B cell (primary cell): ENCODE data around the gene TBX1. TPM values are rescaled to one million over a fixed set of nuclear protein-coding genes. Genes with fewer than 3 reads are reported as not detected.

Experiments
- ATAC-seq: fragments of 200-7000 bp; cut with Tn5 transposase; one replicate; pipeline ENCODE4 v1.10.0; 2021; ENCODE audit warnings: low read depth, mild to moderate bottlenecking, moderate number of reproducible peaks, moderate library complexity
- CTCF ChIA-PET: fragments of 350-600 bp; sonication (Branson Sonifier 250); formaldehyde crosslinking; loops from one replicate; lab custom pipeline; 2021; ENCODE audit warnings: antibody characterized with exemption, inconsistent platforms; lab: Charles Lee
- POLR2A ChIA-PET: fragments of 350-600 bp; sonication (Branson Sonifier 250); formaldehyde crosslinking; loops from one replicate; lab custom pipeline; 2021; ENCODE audit warnings: antibody characterized with exemption; lab: Charles Lee
- DNase-seq: peaks from one replicate; pipeline ENCODE4 v3.0.0; 2013
- H2AFZ ChIP-seq: 2 replicates; pipeline ENCODE4 v1.6.1; 2012; ENCODE audit warnings: mild to moderate bottlenecking, low read depth, low read length; ENCODE audit not compliant: insufficient read depth, poor library complexity, severe bottlenecking
- H3K27ac ChIP-seq, 2 donors: 1 replicate in 1 of 2; 2 replicates in 1 of 2; pipeline ENCODE4 v1.5.1; 2012 to 2013; ENCODE audit warnings: low read length in 2 of 2, mild to moderate bottlenecking in 2 of 2, moderate library complexity in 1 of 2
- H3K27me3 ChIP-seq, 4 experiments: fragments of 200-600 bp in 1 of 4; sonication (generic) in 1 of 4; replicated peaks in 1 of 4; 1 replicate in 2 of 4; 2 replicates in 2 of 4; pipeline versions ENCODE4 v1.6.1 to v1.7.0; 2013 to 2016; ENCODE audit warnings: low read length in 3 of 4, mild to moderate bottlenecking in 2 of 4, mixed read lengths in 1 of 4, moderate library complexity in 1 of 4; ENCODE audit not compliant: insufficient read depth in 4 of 4, control insufficient read depth in 3 of 4; ENCODE audit errors: control extremely low read depth in 1 of 4
- H3K36me3 ChIP-seq, 2 experiments: replicated peaks in 1 of 2; 1 replicate in 1 of 2; 2 replicates in 1 of 2; pipeline versions ENCODE4 v1.6.1 to v1.7.1; 2013; ENCODE audit warnings: low read length in 1 of 2; ENCODE audit not compliant: insufficient read depth in 2 of 2, control insufficient read depth in 1 of 2; ENCODE audit errors: control extremely low read depth in 1 of 2, extremely low read depth in 1 of 2
- H3K4me1 ChIP-seq, 2 donors: fragments of 200-600 bp in 1 of 2; sonication (generic) in 1 of 2; 1 replicate in 1 of 2; 2 replicates in 1 of 2; pipeline versions ENCODE4 v1.5.1 to v1.6.1; 2013 to 2017; ENCODE audit warnings: low read length in 2 of 2; ENCODE audit not compliant: control insufficient read depth in 2 of 2, insufficient read depth in 2 of 2
- H3K4me2 ChIP-seq: replicated peaks from 2 replicates; pipeline ENCODE3; 2012; ENCODE audit warnings: mild to moderate bottlenecking, low read depth, low read length; ENCODE audit not compliant: poor library complexity, severe bottlenecking
- H3K4me3 ChIP-seq, 5 experiments: fragments of 200-600 bp in 1 of 5; sonication (generic) in 1 of 5; 1 replicate in 3 of 5; 2 replicates in 2 of 5; pipeline versions ENCODE4 v1.5.1 to v1.7.0; 2011 to 2016; ENCODE audit warnings: low read length in 4 of 5, mild to moderate bottlenecking in 4 of 5, low read depth in 2 of 5, control low read depth in 1 of 5, moderate library complexity in 1 of 5; ENCODE audit not compliant: insufficient read depth in 1 of 5; ENCODE audit errors: control extremely low read depth in 1 of 5, extremely low read depth in 1 of 5
- H3K79me2 ChIP-seq: fragments of 200-600 bp; sonication (generic); one replicate; pipeline ENCODE4 v1.6.0; 2016; ENCODE audit warnings: low read length; ENCODE audit not compliant: control insufficient read depth, insufficient read depth
- H3K9ac ChIP-seq: fragments of 200-600 bp; sonication (generic); 2 replicates; pipeline ENCODE4 v1.6.1; 2017; ENCODE audit warnings: mild to moderate bottlenecking, low read length, moderate library complexity
- H3K9me3 ChIP-seq, 3 donors: one replicate each; pipeline versions ENCODE4 v1.6.1 to v1.7.1; 2013; ENCODE audit warnings: low read length in 2 of 3; ENCODE audit not compliant: control insufficient read depth in 2 of 3, insufficient read depth in 1 of 3; ENCODE audit errors: control extremely low read depth in 1 of 3
- H4K20me1 ChIP-seq: 2 replicates; pipeline ENCODE4 v1.6.0; 2012; ENCODE audit warnings: mild to moderate bottlenecking, low read length; ENCODE audit not compliant: insufficient read depth, control insufficient read depth, poor library complexity, severe bottlenecking
- H3K27ac Mint-ChIP-seq: one replicate; pipeline ENCODE4 v1.8.0; 2021; ENCODE audit warnings: mixed read lengths
- H3K27me3 Mint-ChIP-seq: one replicate; pipeline ENCODE4 v1.8.0; 2021; ENCODE audit warnings: mixed read lengths
- H3K4me1 Mint-ChIP-seq: one replicate; pipeline ENCODE4 v1.8.0; 2021; ENCODE audit warnings: mixed read lengths
- H3K4me3 Mint-ChIP-seq: one replicate; pipeline ENCODE4 v1.8.0; 2021; ENCODE audit warnings: mixed read lengths
- H3K9me3 Mint-ChIP-seq: one replicate; pipeline ENCODE4 v1.8.0; 2022; ENCODE audit warnings: mixed read lengths; ENCODE audit not compliant: insufficient read depth
- EZH2 ChIP-seq: IDR thresholded peaks from 2 replicates; pipeline ENCODE4 v1.6.1; 2012; ENCODE audit warnings: borderline replicate concordance, low read depth, mild to moderate bottlenecking, moderate library complexity, low read length; ENCODE audit not compliant: insufficient read depth, poor library complexity, severe bottlenecking
- whole genome bisulfite sequencing: methylation state at CpG from one replicate; pipeline ENCODE4 v1.1.5; 2013; ENCODE audit warnings: missing lambda C conversion rate; ENCODE audit not compliant: insufficient coverage; 5-methylcytosine and 5-hydroxymethylcytosine counted together
- intact Hi-C: fragments of 100-400 bp; cut with micrococcal nuclease; formaldehyde crosslinking; loops from one replicate; pipeline ENCODE4 v1.10.0; 2022
- polyA minus RNA-seq: library from RNA; depleted of rRNA, polyadenylated mRNA; stranded (reverse); fragments of >200 nt; gene quantifications from 2 replicates; pipeline ENCODE4 v1.2.3, GENCODE V29; 2012
- polyA plus RNA-seq: library from polyadenylated mRNA; depleted of rRNA; stranded (reverse); fragments of >200 nt; gene quantifications from 2 replicates; pipeline ENCODE4 v1.2.3, GENCODE V29; 2012
- total RNA-seq, 2 donors: library from RNA; stranded (reverse); fragments of 120-200 nt in 1 of 2; gene quantifications; 1 replicate in 1 of 2; 2 replicates in 1 of 2; pipeline versions ENCODE4 v1.2.3 to v1.2.4, GENCODE V29; 2013 to 2022
- TF ChIP-seq, protein P1 (sequence below): fragments of 200-600 bp; IDR thresholded peaks from one replicate; pipeline ENCODE4 v1.8.0; 2022; ENCODE audit warnings: antibody characterized with exemption, mild to moderate bottlenecking

TBX1 gene
- total RNA-seq (not detected in 2 replicates), polyA plus RNA-seq (not detected in 2 replicates), polyA minus RNA-seq (0.77 TPM in 1 of 2 replicates, not detected in the other)
- total RNA-seq (2013), result 0.19 TPM

DNA sequence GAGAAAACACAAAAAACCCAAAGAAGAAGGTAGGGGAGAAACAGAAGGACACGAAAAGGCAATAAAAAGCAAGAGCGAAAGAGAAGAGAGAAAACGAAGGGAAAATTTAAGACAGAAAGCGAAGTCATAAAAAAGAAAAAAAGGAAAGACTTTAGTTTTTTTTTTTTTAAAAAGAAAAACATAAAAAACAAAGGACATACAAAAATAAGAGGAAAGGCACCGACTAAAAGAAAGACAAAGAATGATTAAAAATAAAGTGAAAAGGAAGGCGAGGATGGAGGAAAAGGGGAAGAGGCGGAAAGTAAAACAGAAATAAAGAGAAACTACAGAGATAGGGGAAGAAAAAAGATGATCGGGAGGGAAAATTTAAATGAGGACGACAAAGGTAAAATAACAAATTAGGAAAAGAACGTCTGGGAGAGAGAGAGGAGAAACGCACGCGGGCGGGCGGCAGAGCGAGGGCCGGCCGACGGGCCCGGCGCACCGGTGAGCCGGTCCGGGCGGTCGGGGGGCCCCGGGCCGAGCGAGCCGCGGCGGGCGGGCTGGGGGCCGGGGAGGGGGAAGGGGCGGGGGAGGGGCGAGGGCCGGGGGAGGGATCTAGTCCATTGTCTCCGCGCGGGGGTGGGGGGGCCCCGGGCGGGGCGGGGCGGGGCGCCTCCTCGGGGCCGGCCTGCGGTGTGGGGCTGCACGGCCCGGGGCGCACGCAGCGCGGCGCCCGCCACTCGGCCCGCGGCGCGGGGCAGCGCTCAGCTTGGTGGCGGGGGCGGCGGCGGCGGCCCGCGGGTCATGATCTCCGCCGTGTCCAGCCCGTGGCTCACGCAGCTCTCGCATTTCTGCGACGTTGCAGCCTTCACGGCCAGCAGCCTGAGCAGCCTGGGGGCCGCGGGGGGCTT lies at the start of gene TBX1:
TBX1 (plus strand) TSS at position 721 of the 893 bp plus-strand sequence; CDS start at position 787, 66 bp downstream.
- Histone ChIP-seq H3K9me3 (peaks cover 0 to 23% (median 0%) of the 10 kb centered on the region in 3 donors), H3K36me3 (no peaks in the 10 kb centered on the region), H3K4me2 (peak within 1 kb of the TSS; percentile 70), H3K9ac (peak within 1 kb of the TSS; percentile 36), H4K20me1 (no peaks in the 10 kb centered on the region), H3K4me1 (peaks cover 34 to 38% of the 10 kb centered on the region in 2 donors), H3K27me3 (peaks cover 0 to 84% (median 41%) of the 10 kb centered on the region in 4 experiments), H3K27ac (no peak within 1 kb of the TSS), H2AFZ (no peak within 1 kb of the TSS), H3K79me2 (no peaks in the 10 kb centered on the region), H3K4me3 (peak within 1 kb of the TSS in 3 of 5 experiments; percentile 15 to 34 (median 31))
- Mint-ChIP-seq H3K4me3 (peak within 1 kb of the TSS; percentile 86), H3K27ac (no peak within 1 kb of the TSS), H3K27me3 (peaks cover 53% of the 10 kb centered on the region), H3K4me1 (peaks cover 42% of the 10 kb centered on the region), H3K9me3 (no peaks in the 10 kb centered on the region)
- ChIA-PET POLR2A (no interaction called here), CTCF (interaction anchor here (0.7 kb wide), 1 partner anchor 10 kb away, joined by 3 read pairs; no protein-coding TSS in a partner anchor)
- WGBS, result 2% methylated on average over 40 of the region's 79 CpGs
- DNase-seq (no peak), ATAC-seq (no peak)
- intact Hi-C loops, result no loop called here
- TF ChIP-seq, protein P1, sequence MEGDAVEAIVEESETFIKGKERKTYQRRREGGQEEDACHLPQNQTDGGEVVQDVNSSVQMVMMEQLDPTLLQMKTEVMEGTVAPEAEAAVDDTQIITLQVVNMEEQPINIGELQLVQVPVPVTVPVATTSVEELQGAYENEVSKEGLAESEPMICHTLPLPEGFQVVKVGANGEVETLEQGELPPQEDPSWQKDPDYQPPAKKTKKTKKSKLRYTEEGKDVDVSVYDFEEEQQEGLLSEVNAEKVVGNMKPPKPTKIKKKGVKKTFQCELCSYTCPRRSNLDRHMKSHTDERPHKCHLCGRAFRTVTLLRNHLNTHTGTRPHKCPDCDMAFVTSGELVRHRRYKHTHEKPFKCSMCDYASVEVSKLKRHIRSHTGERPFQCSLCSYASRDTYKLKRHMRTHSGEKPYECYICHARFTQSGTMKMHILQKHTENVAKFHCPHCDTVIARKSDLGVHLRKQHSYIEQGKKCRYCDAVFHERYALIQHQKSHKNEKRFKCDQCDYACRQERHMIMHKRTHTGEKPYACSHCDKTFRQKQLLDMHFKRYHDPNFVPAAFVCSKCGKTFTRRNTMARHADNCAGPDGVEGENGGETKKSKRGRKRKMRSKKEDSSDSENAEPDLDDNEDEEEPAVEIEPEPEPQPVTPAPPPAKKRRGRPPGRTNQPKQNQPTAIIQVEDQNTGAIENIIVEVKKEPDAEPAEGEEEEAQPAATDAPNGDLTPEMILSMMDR, result peak; percentile 14
- peak; percentile 57 for TF ChIP-seq EZH2

DNA sequence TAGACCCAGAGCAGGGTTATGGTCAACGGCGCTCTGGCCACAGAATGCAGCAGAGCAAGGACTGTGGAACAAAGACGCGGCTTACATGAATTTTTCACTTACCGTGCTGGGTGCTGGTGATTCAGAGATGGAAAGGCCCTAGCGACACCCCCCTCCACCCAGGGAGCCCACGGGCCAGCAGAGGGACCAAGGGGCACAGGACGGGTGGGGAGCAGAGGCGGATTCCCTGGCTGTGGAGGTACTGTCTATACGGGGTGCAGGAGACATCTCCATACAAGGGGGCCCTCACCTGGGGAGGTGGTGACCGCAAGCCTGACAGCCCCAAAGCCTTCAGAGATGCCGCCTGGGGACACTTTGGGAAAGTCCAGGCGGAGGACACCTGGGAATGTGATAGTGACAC lies 47.3 kb upstream of the TBX1 start:
- CTCF ChIA-PET, result interaction anchor here (1.5 kb wide), 1 partner anchor 18 kb away, joined by 3 read pairs; no protein-coding TSS in a partner anchor
- no peaks in the 10 kb centered on the region for H3K9me3 Mint-ChIP-seq
- Histone ChIP-seq H3K36me3 (no peaks in the 10 kb centered on the region), H2AFZ (no peak overlapping the region), H3K4me2 (no peak overlapping the region), H3K4me1 (peaks cover 15 to 16% of the 10 kb centered on the region in 2 donors), H3K9me3 (peaks cover 0 to 8% (median 0%) of the 10 kb centered on the region in 3 donors), H4K20me1 (no peaks in the 10 kb centered on the region), H3K79me2 (no peaks in the 10 kb centered on the region), H3K27me3 (peaks cover 0 to 42% (median 17%) of the 10 kb centered on the region in 4 experiments), H3K4me3 (no peak overlapping the region), H3K27ac (no peak overlapping the region), H3K9ac (no peak overlapping the region)
- DNase-seq, result no peak
- H3K27ac Mint-ChIP-seq, result no peak overlapping the region
- peaks cover 7% of the 10 kb centered on the region for H3K4me1 Mint-ChIP-seq
- POLR2A ChIA-PET, result interaction anchor here (0.7 kb wide), 1 partner anchor 1687 kb away, joined by 3 read pairs; no protein-coding TSS in a partner anchor
- ATAC-seq, result no peak
- H3K27me3 Mint-ChIP-seq, result peaks cover 27% of the 10 kb centered on the region
- peak overlapping the region; percentile 80 for H3K4me3 Mint-ChIP-seq
- intact Hi-C loops, result no loop called here
- WGBS, result 95% methylated on average over 9 of the region's 13 CpGs
- TF ChIP-seq EZH2, result no peak
- TF ChIP-seq, protein P1, result no peak
